GM23338 (cell line): ENCODE results near the gene GTF2A2. TPM values are rescaled to one million over a fixed set of nuclear protein-coding genes. Genes with fewer than 3 reads are reported as not detected.

Experiments used
- ATAC-seq: fragments of 200-7000 bp; cut with Tn5 transposase; 3 replicates; pipeline ENCODE4 v1.9.1; 2020
- DNase-seq: peaks from one replicate; pipeline ENCODE4 v3.0.0-alpha.2; 2015; ENCODE audit warnings: low spot score
- H2AFZ ChIP-seq: fragments of 200-600 bp; sonication (generic); 2 replicates; pipeline ENCODE4 v1.8.0; 2016; ENCODE audit warnings: antibody characterized with exemption, mild to moderate bottlenecking, moderate library complexity
- H3F3A ChIP-seq: fragments of 200-600 bp; sonication (generic); replicated peaks from 2 replicates; pipeline ENCODE4 v1.8.0; 2017; ENCODE audit warnings: antibody characterized with exemption, mixed run types, low read depth
- H3K27ac ChIP-seq: fragments of 200-600 bp; sonication (generic); 2 replicates; pipeline ENCODE4 v1.6.1; 2016; ENCODE audit warnings: low read depth
- H3K27me3 ChIP-seq: fragments of 200-600 bp; sonication (generic); 2 replicates; pipeline ENCODE4 v1.8.0; 2016; ENCODE audit warnings: mild to moderate bottlenecking, mixed run types, moderate library complexity; ENCODE audit not compliant: insufficient read depth
- H3K36me3 ChIP-seq: fragments of 200-600 bp; sonication (generic); 2 replicates; pipeline ENCODE4 v1.8.0; 2016; ENCODE audit warnings: mild to moderate bottlenecking; ENCODE audit not compliant: insufficient read depth
- H3K4me1 ChIP-seq: fragments of 200-600 bp; sonication (generic); 2 replicates; pipeline ENCODE4 v1.8.0; 2016; ENCODE audit warnings: mild to moderate bottlenecking, moderate library complexity; ENCODE audit not compliant: insufficient read depth
- H3K4me2 ChIP-seq: fragments of 200-600 bp; sonication (generic); 2 replicates; pipeline ENCODE4 v1.7.1; 2017; ENCODE audit warnings: mixed run types
- H3K4me3 ChIP-seq: fragments of 200-600 bp; sonication (generic); 2 replicates; pipeline ENCODE4 v1.6.1; 2016; ENCODE audit warnings: mixed run types
- H3K79me2 ChIP-seq: fragments of 200-600 bp; sonication (generic); replicated peaks from 2 replicates; pipeline ENCODE4 v1.8.0; 2017; ENCODE audit warnings: mild to moderate bottlenecking; ENCODE audit not compliant: insufficient read depth
- H3K9me2 ChIP-seq: fragments of 200-600 bp; sonication (generic); 2 replicates; pipeline ENCODE4 v1.8.0; 2017; ENCODE audit not compliant: insufficient read depth
- H4K20me1 ChIP-seq: fragments of 200-600 bp; sonication (generic); replicated peaks from 2 replicates; pipeline ENCODE4 v1.8.0; 2017; ENCODE audit warnings: mild to moderate bottlenecking; ENCODE audit not compliant: insufficient read depth
- H3K27ac Mint-ChIP-seq: 2 replicates; pipeline ENCODE4 v1.8.0; 2020; ENCODE audit warnings: inconsistent platforms, mild to moderate bottlenecking, moderate library complexity, mixed read lengths
- H3K27me3 Mint-ChIP-seq: 3 replicates; pipeline ENCODE4 v1.8.0; 2022; ENCODE audit warnings: low read depth, mild to moderate bottlenecking, moderate library complexity, mixed read lengths, inconsistent platforms; ENCODE audit not compliant: insufficient read depth, poor library complexity
- H3K36me3 Mint-ChIP-seq: 3 replicates; pipeline ENCODE4 v1.8.0; 2021; ENCODE audit warnings: low read depth, mild to moderate bottlenecking, inconsistent platforms, moderate library complexity, mixed read lengths
- H3K4me1 Mint-ChIP-seq: 3 replicates; pipeline ENCODE4 v1.8.0; 2020; ENCODE audit warnings: mild to moderate bottlenecking, inconsistent platforms, mixed read lengths
- H3K4me3 Mint-ChIP-seq: 3 replicates; pipeline ENCODE4 v1.8.0; 2021; ENCODE audit warnings: moderate library complexity, mild to moderate bottlenecking, inconsistent platforms, mixed read lengths
- H3K9me3 Mint-ChIP-seq: 3 replicates; pipeline ENCODE4 v1.8.0; 2020; ENCODE audit warnings: moderate library complexity, mild to moderate bottlenecking, inconsistent platforms, mixed read lengths
- CREB1 ChIP-seq: fragments of 250-450 bp; sonication (Bioruptor Pico); IDR thresholded peaks from 2 replicates; pipeline ENCODE4 v1.5.0; 2020; ENCODE audit warnings: low read depth, mild to moderate bottlenecking, moderate library complexity
- CTCF ChIP-seq, 2 experiments: fragments of 200-600 bp in 1 of 2; sonication (generic) in 1 of 2; conservative IDR thresholded peaks; 2 replicates each; pipeline versions ENCODE4 v1.5.1 to v1.6.1; 2016 to 2017; ENCODE audit warnings: antibody characterized with exemption in 2 of 2, low read depth in 2 of 2, mild to moderate bottlenecking in 2 of 2, moderate library complexity in 1 of 2
- ETS1 ChIP-seq: IDR thresholded peaks from 2 replicates; pipeline ENCODE4 v1.6.1; 2016; ENCODE audit warnings: antibody characterized with exemption
- EZH2 ChIP-seq: fragments of 200-600 bp; sonication (generic); IDR thresholded peaks from one replicate; pipeline ENCODE4 v1.8.0; 2017; ENCODE audit warnings: antibody characterized with exemption, mild to moderate bottlenecking, low read depth; ENCODE audit not compliant: unreplicated experiment
- EZH2phosphoT487 ChIP-seq: fragments of 200-600 bp; sonication (generic); IDR thresholded peaks from one replicate; pipeline ENCODE4 v1.8.1; 2018; ENCODE audit warnings: antibody characterized with exemption; ENCODE audit not compliant: unreplicated experiment
- JUNB ChIP-seq: IDR thresholded peaks from one replicate; pipeline ENCODE4 v1.6.1; 2016; ENCODE audit warnings: antibody characterized with exemption; ENCODE audit not compliant: unreplicated experiment
- NANOG ChIP-seq: IDR thresholded peaks from 2 replicates; pipeline ENCODE4 v1.6.1; 2016; ENCODE audit warnings: antibody characterized with exemption, borderline replicate concordance
- POLR2AphosphoS5 ChIP-seq: IDR thresholded peaks from 2 replicates; pipeline ENCODE4 v1.6.1; 2016; ENCODE audit warnings: antibody characterized with exemption, low read depth
- STAT1 ChIP-seq: IDR thresholded peaks from one replicate; pipeline ENCODE4 v1.6.1; 2016; ENCODE audit warnings: antibody characterized with exemption; ENCODE audit not compliant: unreplicated experiment
- ZNF114 ChIP-seq: fragments of 250-450 bp; sonication (Bioruptor Pico); IDR thresholded peaks from 2 replicates; pipeline ENCODE4 v1.5.0; 2020; ENCODE audit warnings: mild to moderate bottlenecking, moderate library complexity
- ZNF331 ChIP-seq: fragments of 250-450 bp; sonication (Bioruptor Pico); IDR thresholded peaks from 2 replicates; pipeline ENCODE4 v1.5.0; 2020; ENCODE audit warnings: low read depth, mild to moderate bottlenecking, moderate library complexity
- ZNF462 ChIP-seq: fragments of 250-450 bp; sonication (Bioruptor Pico); IDR thresholded peaks from 2 replicates; pipeline ENCODE4 v1.5.0; 2020; ENCODE audit warnings: mild to moderate bottlenecking, moderate library complexity
- polyA plus RNA-seq: library from polyadenylated mRNA; unstranded; fragments of >200 nt; fragmentation: Nextera tagmentation; extraction: Ambion mirVana; gene quantifications from 2 replicates; pipeline ENCODE4 v1.2.1, GENCODE V29; 2016
- total RNA-seq: library from RNA; depleted of rRNA; stranded (reverse); fragments of >200 nt; shearing (Covaris generic); gene quantifications from 2 replicates; pipeline ENCODE4 v1.2.3, GENCODE V29; 2014
- TF ChIP-seq, protein P1 (sequence below): IDR thresholded peaks from one replicate; pipeline ENCODE4 v1.6.1; 2018; ENCODE audit warnings: antibody characterized with exemption; ENCODE audit not compliant: unreplicated experiment

The GTF2A2 gene
- total and polyA plus RNA-seq, 2 experiments from 2014 or later: 45.9 to 424 TPM

GRCh38 chr15:59598461-59598860 lies 58.9 kb downstream of the GTF2A2 start:
- H3K4me1 Mint-ChIP-seq: 0 out of 3 replicates have a peak, but pooled peaks cover 2% of the 10 kb centered on the region

More at GRCh38 chr15:59598461-59598860, 58.9 kb downstream of the GTF2A2 start:
- no peak overlapping the region for H3K4me2 ChIP-seq
- no peaks in the 10 kb centered on the region for H3K4me1 ChIP-seq
- no peaks in the 10 kb centered on the region for H3F3A ChIP-seq
- H3K9me2 ChIP-seq: no peaks in the 10 kb centered on the region
- H3K36me3 Mint-ChIP-seq: 0 out of 3 replicates have a peak, but pooled peaks cover 4% of the 10 kb centered on the region
- H4K20me1 ChIP-seq: no peaks in the 10 kb centered on the region
- no peaks in the 10 kb centered on the region for H3K79me2 ChIP-seq
- ATAC-seq (no peak), DNase-seq (no peak)
- peaks cover 10% of the 10 kb centered on the region; the same call in 2 of the 3 replicates for H3K9me3 Mint-ChIP-seq
- H3K27ac Mint-ChIP-seq: no peak overlapping the region
- no peaks in the 10 kb centered on the region; the same call in 1 of the 2 replicates for H3K36me3 ChIP-seq
- H3K27me3 ChIP-seq: no peaks in the 10 kb centered on the region
- peaks cover 11% of the 10 kb centered on the region for H3K27me3 Mint-ChIP-seq
- H3K27ac ChIP-seq: no peak overlapping the region
- no peak overlapping the region for H3K4me3 ChIP-seq
- no peak overlapping the region for H3K4me3 Mint-ChIP-seq
- TF ChIP-seq STAT1: no peak
- TF ChIP-seq ZNF114 (CRISPR knock-in tag): no peak
- TF ChIP-seq CREB1: no peak
- no peak for TF ChIP-seq POLR2AphosphoS5
- TF ChIP-seq EZH2phosphoT487: no peak
- no peak for TF ChIP-seq EZH2
- TF ChIP-seq JUNB: no peak
- no peak for TF ChIP-seq ZNF462 (CRISPR knock-in tag)
- no peak for TF ChIP-seq CTCF (conservative IDR thresholded peaks at IDR 0.05; ENCODE audit: low read depth in 2 of 2)
- TF ChIP-seq ZNF331 (CRISPR knock-in tag): no peak
- no peak for TF ChIP-seq ETS1
- TF ChIP-seq, protein P1, sequence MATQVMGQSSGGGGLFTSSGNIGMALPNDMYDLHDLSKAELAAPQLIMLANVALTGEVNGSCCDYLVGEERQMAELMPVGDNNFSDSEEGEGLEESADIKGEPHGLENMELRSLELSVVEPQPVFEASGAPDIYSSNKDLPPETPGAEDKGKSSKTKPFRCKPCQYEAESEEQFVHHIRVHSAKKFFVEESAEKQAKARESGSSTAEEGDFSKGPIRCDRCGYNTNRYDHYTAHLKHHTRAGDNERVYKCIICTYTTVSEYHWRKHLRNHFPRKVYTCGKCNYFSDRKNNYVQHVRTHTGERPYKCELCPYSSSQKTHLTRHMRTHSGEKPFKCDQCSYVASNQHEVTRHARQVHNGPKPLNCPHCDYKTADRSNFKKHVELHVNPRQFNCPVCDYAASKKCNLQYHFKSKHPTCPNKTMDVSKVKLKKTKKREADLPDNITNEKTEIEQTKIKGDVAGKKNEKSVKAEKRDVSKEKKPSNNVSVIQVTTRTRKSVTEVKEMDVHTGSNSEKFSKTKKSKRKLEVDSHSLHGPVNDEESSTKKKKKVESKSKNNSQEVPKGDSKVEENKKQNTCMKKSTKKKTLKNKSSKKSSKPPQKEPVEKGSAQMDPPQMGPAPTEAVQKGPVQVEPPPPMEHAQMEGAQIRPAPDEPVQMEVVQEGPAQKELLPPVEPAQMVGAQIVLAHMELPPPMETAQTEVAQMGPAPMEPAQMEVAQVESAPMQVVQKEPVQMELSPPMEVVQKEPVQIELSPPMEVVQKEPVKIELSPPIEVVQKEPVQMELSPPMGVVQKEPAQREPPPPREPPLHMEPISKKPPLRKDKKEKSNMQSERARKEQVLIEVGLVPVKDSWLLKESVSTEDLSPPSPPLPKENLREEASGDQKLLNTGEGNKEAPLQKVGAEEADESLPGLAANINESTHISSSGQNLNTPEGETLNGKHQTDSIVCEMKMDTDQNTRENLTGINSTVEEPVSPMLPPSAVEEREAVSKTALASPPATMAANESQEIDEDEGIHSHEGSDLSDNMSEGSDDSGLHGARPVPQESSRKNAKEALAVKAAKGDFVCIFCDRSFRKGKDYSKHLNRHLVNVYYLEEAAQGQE: no peak
- TF ChIP-seq NANOG: no peak
- H2AFZ ChIP-seq: no peak overlapping the region
